NCI-H460 (cell line): ENCODE data around the gene TP53AIP1. TPM values are rescaled to one million over a fixed set of nuclear protein-coding genes. Genes with fewer than 3 reads are reported as not detected.

Experiments used
- DNase-seq: peaks from one replicate; pipeline ENCODE4 v3.0.0-alpha.2; 2016; ENCODE audit warnings: low read depth; ENCODE audit errors: extremely low read depth
- total RNA-seq: library from RNA; depleted of rRNA; stranded (reverse); fragments of >200 nt; shearing (Covaris generic); gene quantifications from 2 replicates; pipeline ENCODE4 v1.2.3, GENCODE V29; 2014; rRNA removed

Gene TP53AIP1
- total RNA-seq, 1 experiment from 2014 or later, result not detected

DNA sequence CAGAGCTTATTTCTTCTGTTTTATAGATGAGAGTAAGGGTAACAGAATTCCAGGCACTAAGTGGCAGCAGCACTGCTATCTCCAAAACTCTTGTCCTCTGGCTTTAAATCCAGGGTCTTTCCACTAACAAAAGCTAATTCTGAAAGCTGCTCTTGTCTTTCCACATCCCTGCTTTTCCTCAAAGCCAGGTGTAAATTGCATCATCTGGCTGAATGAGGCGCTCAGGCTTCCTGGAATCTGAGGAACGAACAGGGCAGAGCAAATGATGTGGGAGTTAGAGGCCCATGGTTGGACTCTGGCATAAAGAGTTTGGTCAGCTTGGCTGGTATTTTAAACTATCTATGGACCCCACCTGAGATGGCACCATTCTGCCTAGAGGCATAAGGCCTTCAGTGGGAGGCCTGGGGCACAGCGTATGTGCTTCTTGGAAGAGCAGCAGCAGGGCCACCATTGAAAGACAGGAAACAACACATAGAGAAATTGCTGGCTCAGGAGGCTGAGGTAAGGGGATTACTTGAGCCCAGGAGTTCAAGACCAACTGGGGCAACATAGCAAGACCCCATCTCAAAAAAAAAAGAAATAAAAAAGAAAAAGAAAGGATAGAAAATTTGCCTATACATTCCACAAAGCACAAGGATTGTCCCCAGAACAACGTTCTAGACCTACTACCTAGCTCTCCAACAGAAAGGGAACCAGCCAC lies 49.7 kb downstream of the TP53AIP1 start:
- no peak for DNase-seq

DNA sequence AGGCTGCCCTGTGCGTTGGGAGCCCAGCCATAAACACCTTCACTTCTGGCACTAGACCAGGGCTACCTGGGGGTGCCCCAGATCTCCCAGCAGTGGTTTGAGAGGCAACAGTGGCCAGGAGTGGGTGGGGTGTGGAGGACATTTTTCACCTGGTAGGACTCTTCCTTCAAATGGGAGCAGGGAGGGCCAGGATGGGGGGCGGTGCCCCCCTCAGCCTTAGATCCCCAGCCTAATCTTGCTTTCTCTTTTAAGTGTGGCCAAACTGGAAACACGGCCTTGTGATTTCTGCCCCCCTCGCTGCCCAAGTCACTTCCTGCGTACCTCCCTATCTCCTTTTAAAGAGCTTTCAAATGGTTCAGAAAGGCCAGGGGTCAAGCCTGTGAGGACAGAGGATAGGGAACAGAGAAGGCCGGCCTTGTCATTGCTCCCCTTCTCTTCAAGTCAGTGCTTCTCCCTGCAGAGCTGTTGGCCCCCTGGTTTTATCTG lies 50.7 kb downstream of the TP53AIP1 start:
- DNase-seq, result no peak

DNA sequence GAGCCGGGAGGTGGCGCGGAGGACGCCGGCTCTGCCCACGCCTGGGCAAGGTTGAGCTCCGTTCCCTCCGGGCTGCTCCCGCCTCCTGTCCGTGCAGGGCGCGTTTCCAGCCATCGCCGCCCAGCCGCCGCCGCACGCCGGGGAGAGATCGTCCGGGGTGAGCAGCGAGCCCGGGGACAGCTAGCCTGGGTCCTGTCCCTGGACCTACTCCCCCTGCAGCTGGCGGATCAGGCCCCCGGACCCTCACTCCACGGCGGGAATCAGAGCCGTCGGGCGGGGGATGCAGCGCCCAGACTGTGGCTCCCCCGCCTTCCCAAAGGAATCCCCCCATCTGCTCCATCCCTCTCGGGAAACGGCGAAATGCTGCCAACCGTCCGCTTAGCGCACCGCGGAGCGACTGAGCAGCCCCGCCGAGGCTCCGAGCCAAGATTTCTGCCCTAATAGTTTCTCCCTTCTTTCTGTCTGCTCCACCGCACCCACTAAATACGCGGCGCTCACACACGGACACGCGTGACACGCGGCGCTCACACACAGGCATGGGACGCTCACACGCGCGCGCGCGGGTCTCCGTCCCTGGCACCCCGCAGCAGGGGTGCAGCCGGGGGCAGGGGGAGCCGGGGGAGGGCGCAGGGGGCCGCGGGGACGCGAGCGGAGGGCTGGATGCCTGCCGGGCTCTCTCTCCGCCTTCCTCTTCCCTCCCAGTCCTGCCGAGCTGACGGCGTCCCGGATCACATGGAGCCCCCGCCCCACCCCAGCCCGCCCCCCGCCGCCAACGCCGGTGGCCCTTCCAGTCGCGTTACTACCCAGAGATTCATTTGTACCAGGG lies 51.9 kb downstream of the TP53AIP1 start, which contains the start of gene KCNJ5:
TSS of gene KCNJ5 (plus strand) at position 814 of the 826 bp plus-strand sequence. CDS start 19,918 bp downstream, outside the sequence.
- DNase-seq, result no peak

DNA sequence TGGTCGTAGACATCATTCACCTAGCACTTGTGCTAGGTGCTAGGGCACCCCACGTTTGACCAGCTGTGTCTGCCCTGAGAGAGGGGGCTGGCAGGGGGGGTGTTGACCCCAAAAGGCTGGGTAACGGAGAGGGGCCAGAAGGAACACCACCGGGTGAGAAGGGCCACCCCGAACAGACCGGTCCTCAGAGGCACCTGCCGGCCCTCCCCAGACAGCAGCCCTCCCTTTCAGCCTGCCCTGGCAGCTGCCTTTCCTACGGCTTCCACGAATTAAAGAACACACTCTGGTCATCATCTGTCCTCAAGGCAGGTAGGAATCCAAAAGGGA lies 52.5 kb downstream of the TP53AIP1 start:
- no peak for DNase-seq

DNA sequence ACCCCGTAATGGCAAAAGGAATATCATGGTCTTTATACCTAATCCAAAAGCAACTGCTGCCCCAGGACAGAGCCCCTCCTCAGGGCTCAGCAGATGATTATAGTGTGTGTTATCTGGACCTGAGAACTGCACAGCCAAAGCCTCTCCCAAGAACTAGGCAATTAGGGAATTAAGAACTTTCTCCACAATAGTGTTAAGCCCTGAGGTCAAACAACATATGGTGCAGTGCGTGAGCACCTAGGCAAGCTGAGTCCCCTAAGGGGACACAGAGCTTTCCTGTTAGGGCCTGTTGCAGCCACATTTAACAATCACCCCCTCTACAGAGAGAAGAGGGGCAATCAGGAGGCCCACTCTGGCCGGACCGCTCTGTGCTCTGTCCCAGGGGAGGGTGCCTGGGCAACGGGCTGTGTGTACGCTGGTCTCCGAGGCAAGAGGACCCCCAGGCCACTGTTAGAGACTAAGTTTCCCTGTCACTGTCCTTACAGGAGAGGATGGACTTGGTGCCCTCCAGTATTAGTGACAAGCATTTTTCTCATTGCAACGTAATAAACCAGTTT lies 52.9 kb downstream of the TP53AIP1 start:
- DNase-seq, result no peak

DNA sequence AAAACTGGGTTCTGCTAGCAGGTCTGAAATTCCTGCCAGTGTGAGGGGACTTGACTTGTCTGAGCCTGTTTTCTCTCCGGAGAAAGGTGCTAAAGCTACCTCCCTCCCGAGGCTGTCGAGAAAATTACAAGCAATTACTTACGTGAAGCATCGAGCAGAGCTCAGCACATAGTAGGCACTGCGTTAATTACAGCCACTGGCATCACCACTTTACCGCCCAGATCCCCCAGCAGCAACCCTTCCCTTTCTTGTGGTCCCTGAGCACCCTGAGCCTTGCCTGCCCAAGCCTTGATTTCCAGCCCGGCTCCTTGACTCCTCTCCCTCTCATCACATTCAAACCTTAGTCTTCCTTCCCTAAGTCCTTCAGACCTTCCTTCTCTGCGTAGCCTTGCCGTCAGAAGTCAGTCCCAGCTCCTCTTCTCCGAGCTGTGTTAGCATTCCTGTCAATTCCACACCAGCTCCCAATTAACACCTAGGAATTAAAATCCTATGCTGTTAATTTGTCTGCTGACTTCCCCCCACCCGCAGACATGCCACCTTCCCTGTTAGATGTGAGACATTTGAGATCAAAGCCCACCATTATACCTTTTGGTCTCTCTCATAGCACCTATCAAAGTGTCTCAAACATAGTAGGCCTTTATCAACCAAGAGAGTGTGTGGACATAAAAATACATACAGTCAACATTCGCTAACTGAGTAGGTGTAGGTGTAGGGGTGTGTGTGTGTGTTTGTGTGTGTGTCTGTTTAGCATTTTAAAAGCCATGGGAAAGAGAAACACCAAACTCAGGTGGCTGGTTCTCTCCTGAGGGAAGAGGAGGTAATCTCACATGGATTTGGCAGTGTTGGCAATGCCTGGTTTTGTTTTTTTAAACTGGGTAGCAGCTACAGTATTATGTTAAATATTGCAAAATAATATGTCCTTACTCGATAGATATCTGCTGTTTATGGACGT lies 54.4 kb downstream of the TP53AIP1 start:
- DNase-seq, result no peak

DNA sequence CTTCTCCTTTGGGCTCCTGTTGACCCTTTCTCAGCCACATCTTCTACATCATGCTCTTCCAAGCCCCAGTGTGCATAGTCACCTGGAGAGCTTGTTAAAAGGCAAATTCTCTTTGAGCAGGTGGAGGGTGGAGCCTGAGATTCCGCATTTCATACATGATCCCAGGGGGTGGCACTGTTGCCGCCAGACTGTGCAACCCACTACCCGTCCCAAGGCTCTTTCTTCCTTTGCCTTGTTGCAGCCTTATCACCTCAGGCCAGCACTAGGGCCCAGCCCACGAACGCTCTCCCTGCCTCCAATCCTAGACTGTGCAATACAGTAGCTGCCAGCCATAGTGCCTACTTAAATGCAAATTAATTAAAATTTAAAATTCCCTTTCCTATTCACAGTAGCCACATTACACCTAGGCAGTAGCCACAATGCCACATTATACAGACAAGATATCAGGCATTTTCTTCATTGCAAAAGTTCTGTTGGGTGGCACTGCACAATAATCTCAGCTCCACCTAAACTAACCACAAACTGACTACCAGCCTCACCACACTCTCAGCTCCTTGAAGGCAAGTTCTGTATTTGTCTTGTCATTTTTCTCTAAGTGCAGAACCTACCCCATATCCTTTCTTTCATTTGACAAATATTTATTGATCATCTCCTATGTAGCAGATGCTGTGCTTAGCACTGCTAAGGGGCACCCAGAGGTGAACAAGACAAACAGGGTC lies 56.1 kb downstream of the TP53AIP1 start:
- DNase-seq, result no peak

Other genes starting within 250 kb of the TP53AIP1 start
- gene FLI1, start 248.8 kb downstream of the TP53AIP1 start, total RNA-seq, result not detected in 2 replicates
- not detected in 2 replicates for gene KCNJ1, start 75.6 kb downstream of the TP53AIP1 start, total RNA-seq
- not detected in 2 replicates for gene KCNJ5, start 51.5 kb downstream of the TP53AIP1 start, total RNA-seq
- gene ARHGAP32, start 249.5 kb upstream of the TP53AIP1 start, total RNA-seq, result 10.7 and 12.4 TPM in 2 replicates